ENCODE data around the gene HERC3.

HERC3 gene

GRCh38 chr4:88720451-88721428 lies 128.5 kb downstream of the HERC3 start:
- no peak for DNase-seq (ENCODE audit: low spot score)

GRCh38 chr4:88722276-88722780 lies 130.0 kb downstream of the HERC3 start:
- DNase-seq (ENCODE audit: low spot score): no peak

- no peak for DNase-seq (ENCODE audit: low spot score)
These were observed 130.5 kb downstream of the HERC3 start for GRCh38 chr4:88722828-88723227.

GRCh38 chr4:88724406-88724805 lies 132.1 kb downstream of the HERC3 start:
- DNase-seq (ENCODE audit: low spot score): no peak

GRCh38 chr4:88725143-88725542 lies 132.9 kb downstream of the HERC3 start:
- no peak for DNase-seq (ENCODE audit: low spot score)

- DNase-seq (ENCODE audit: low spot score): no peak
These were observed 133.7 kb downstream of the HERC3 start for GRCh38 chr4:88725986-88726385.

- no peak for DNase-seq (ENCODE audit: low spot score)
These were observed 135.9 kb downstream of the HERC3 start for GRCh38 chr4:88728146-88728545.

- DNase-seq (ENCODE audit: low spot score): no peak
These were observed 137.0 kb downstream of the HERC3 start for GRCh38 chr4:88729146-88729760.

- no peak for DNase-seq (ENCODE audit: low spot score)
These were observed 138.5 kb downstream of the HERC3 start for GRCh38 chr4:88730811-88731210.

GRCh38 chr4:88731381-88731780 lies 139.1 kb downstream of the HERC3 start:
- DNase-seq (ENCODE audit: low spot score): no peak

GRCh38 chr4:88732714-88733368 lies 140.6 kb downstream of the HERC3 start:
- no peak for DNase-seq (ENCODE audit: low spot score)

GRCh38 chr4:88734403-88734949 lies 142.2 kb downstream of the HERC3 start:
- DNase-seq (ENCODE audit: low spot score): no peak

- DNase-seq (ENCODE audit: low spot score): no peak
These were observed 143.3 kb downstream of the HERC3 start for GRCh38 chr4:88735564-88735963.

- no peak for DNase-seq (ENCODE audit: low spot score)
These were observed 144.0 kb downstream of the HERC3 start for GRCh38 chr4:88736264-88736663.

- peak; percentile 91 for DNase-seq (ENCODE audit: low spot score)
These were observed 145.1 kb downstream of the HERC3 start for GRCh38 chr4:88737307-88737941.

GRCh38 chr4:88738180-88738579 lies 145.9 kb downstream of the HERC3 start:
- DNase-seq (ENCODE audit: low spot score): no peak

GRCh38 chr4:88742561-88742960 lies 150.3 kb downstream of the HERC3 start:
- DNase-seq (ENCODE audit: low spot score): no peak

GRCh38 chr4:88743696-88744095 lies 151.4 kb downstream of the HERC3 start:
- peak; percentile 78 for DNase-seq (ENCODE audit: low spot score)

GRCh38 chr4:88744609-88745008 lies 152.3 kb downstream of the HERC3 start:
- no peak for DNase-seq (ENCODE audit: low spot score)

GRCh38 chr4:88745175-88745574 lies 152.9 kb downstream of the HERC3 start:
- no peak for DNase-seq (ENCODE audit: low spot score)

GRCh38 chr4:88745581-88746163 lies 153.4 kb downstream of the HERC3 start:
- DNase-seq (ENCODE audit: low spot score): no peak

Data from kidney tubule cell (primary cell).